Inflammatory macrophage treated with lipopolysaccharide for 4 hours (primary cell): ENCODE measurements around the gene PALD1.
A peak's percentile ranks its signal among the peaks of the same experiment; 100 is the strongest.
"Not testable (repeated sequence)": the region's sequence is repeated elsewhere in the genome, so short reads cannot be mapped to it uniquely, and the experiment has no call there.

Source experiments
- DNase-seq: peaks from one replicate; pipeline ENCODE4 v3.0.0-alpha.2; 2020

PALD1 gene

GRCh38 chr10:70575874-70576802 lies 97.6 kb downstream of the PALD1 start:
- DNase-seq = peak; percentile 83

- DNase-seq = peak; percentile 37
Measured at GRCh38 chr10:70576803-70577517, 98.4 kb downstream of the PALD1 start.

- DNase-seq = peak; percentile 39
Measured at GRCh38 chr10:70578371-70578947, 99.9 kb downstream of the PALD1 start.

- DNase-seq = peak; percentile 39
Measured at GRCh38 chr10:70579234-70580002, 100.9 kb downstream of the PALD1 start.

GRCh38 chr10:70581176-70581575 lies 102.6 kb downstream of the PALD1 start:
- not testable (repeated sequence) for DNase-seq

GRCh38 chr10:70582793-70583668 lies 104.5 kb downstream of the PALD1 start:
- DNase-seq = no peak

- no peak for DNase-seq
Measured at GRCh38 chr10:70583669-70584037, 105.1 kb downstream of the PALD1 start.

GRCh38 chr10:70584366-70584765 lies 105.8 kb downstream of the PALD1 start:
- DNase-seq = no peak

GRCh38 chr10:70584909-70585544 lies 106.5 kb downstream of the PALD1 start:
- no peak for DNase-seq

GRCh38 chr10:70585578-70586169 lies 107.1 kb downstream of the PALD1 start:
- DNase-seq = no peak

GRCh38 chr10:70586348-70586930 lies 107.9 kb downstream of the PALD1 start:
- no peak for DNase-seq

GRCh38 chr10:70587045-70587658 lies 108.6 kb downstream of the PALD1 start:
- DNase-seq = no peak

- peak; percentile 53 for DNase-seq
Measured at GRCh38 chr10:70588255-70588654, 109.7 kb downstream of the PALD1 start.

GRCh38 chr10:70588859-70589570 lies 110.4 kb downstream of the PALD1 start:
- no peak for DNase-seq

GRCh38 chr10:70589762-70590654 lies 111.4 kb downstream of the PALD1 start:
- no peak for DNase-seq

GRCh38 chr10:70590655-70591416 lies 112.3 kb downstream of the PALD1 start:
- DNase-seq = no peak

GRCh38 chr10:70592186-70592735 lies 113.7 kb downstream of the PALD1 start:
- DNase-seq = no peak
